Mesendoderm (in vitro differentiated cells): ENCODE data around the gene SRGAP2B.
"Not testable (repeated sequence)": the region's sequence is repeated elsewhere in the genome, so short reads cannot be mapped to it uniquely, and the experiment has no call there.

Experiments
- DNase-seq: peaks from one replicate; pipeline ENCODE4 v3.0.0; 2013
- H2AK5ac ChIP-seq: 2 replicates; pipeline ENCODE4 v1.6.1; 2013; ENCODE audit warnings: low read length, inconsistent platforms
- H2BK120ac ChIP-seq: 2 replicates; pipeline ENCODE4 v1.6.1; 2013; ENCODE audit warnings: low read depth, mild to moderate bottlenecking, low read length, moderate library complexity, mixed read lengths
- H2BK15ac ChIP-seq: replicated peaks from 2 replicates; pipeline ENCODE4 v1.6.1; 2013; ENCODE audit warnings: low read depth, mild to moderate bottlenecking, moderate library complexity
- H2BK5ac ChIP-seq: 2 replicates; pipeline ENCODE4 v1.6.1; 2013; ENCODE audit warnings: low read length, inconsistent platforms
- H3K18ac ChIP-seq: 2 replicates; pipeline ENCODE4 v1.6.1; 2013; ENCODE audit warnings: mild to moderate bottlenecking, low read length, mixed read lengths
- H3K23ac ChIP-seq: one replicate; pipeline ENCODE4 v1.6.1; 2013; ENCODE audit warnings: low read length
- H3K27ac ChIP-seq: 2 replicates; pipeline ENCODE4 v1.5.1; 2013; ENCODE audit warnings: low read depth, mild to moderate bottlenecking, inconsistent platforms, low read length, moderate library complexity
- H3K27me3 ChIP-seq: 2 replicates; pipeline ENCODE4 v1.6.1; 2013; ENCODE audit warnings: low read length, control low read depth, mild to moderate bottlenecking, inconsistent platforms; ENCODE audit not compliant: insufficient read depth, poor library complexity
- H3K36me3 ChIP-seq: 2 replicates; pipeline ENCODE4 v1.6.1; 2013; ENCODE audit warnings: low read length, inconsistent platforms; ENCODE audit not compliant: control insufficient read depth, insufficient read depth
- H3K4ac ChIP-seq: one replicate; pipeline ENCODE4 v1.6.1; 2013; ENCODE audit warnings: low read depth, mild to moderate bottlenecking, low read length, moderate library complexity
- H3K4me1 ChIP-seq: 2 replicates; pipeline ENCODE4 v1.6.1; 2013; ENCODE audit warnings: low read depth, low read length, inconsistent platforms; ENCODE audit not compliant: control insufficient read depth
- H3K4me2 ChIP-seq: 2 replicates; pipeline ENCODE4 v1.6.1; 2013; ENCODE audit warnings: low read length
- H3K4me3 ChIP-seq: 2 replicates; pipeline ENCODE4 v1.5.1; 2013; ENCODE audit warnings: mild to moderate bottlenecking, low read length
- H3K56ac ChIP-seq: one replicate; pipeline ENCODE4 v1.6.1; 2013; ENCODE audit warnings: low read length
- H3K79me1 ChIP-seq: 2 replicates; pipeline ENCODE4 v1.6.1; 2013; ENCODE audit warnings: low read length, inconsistent platforms
- H3K79me2 ChIP-seq: 2 replicates; pipeline ENCODE4 v1.6.1; 2013; ENCODE audit warnings: mild to moderate bottlenecking, low read length; ENCODE audit not compliant: control insufficient read depth, insufficient read depth
- H3K9ac ChIP-seq: 2 replicates; pipeline ENCODE4 v1.6.1; 2013; ENCODE audit warnings: low read length, inconsistent platforms
- H4K5ac ChIP-seq: one replicate; pipeline ENCODE4 v1.6.1; 2013; ENCODE audit warnings: low read length
- H4K8ac ChIP-seq: one replicate; pipeline ENCODE4 v1.6.1; 2013; ENCODE audit warnings: low read depth, mild to moderate bottlenecking, control low read depth, low read length, moderate library complexity
- WGBS: extraction: QIAGEN DNeasy Blood & Tissue Kit; methylation state at CpG from one replicate; pipeline ENCODE4 v1.1.7; 2013; ENCODE audit warnings: low lambda C conversion rate, missing lambda C conversion rate; ENCODE audit not compliant: insufficient coverage; ENCODE audit errors: extremely low coverage; 5-methylcytosine and 5-hydroxymethylcytosine counted together

The SRGAP2B gene

GRCh38 chr1:145079737-145080136 is 15.4 kb downstream of the SRGAP2B start:
- WGBS: no CpG with 5 or more reads among the region's 2 CpGs
- not testable (repeated sequence) for H3K4me1 ChIP-seq, DNase-seq

GRCh38 chr1:145078787-145079370 is 16.2 kb downstream of the SRGAP2B start:
- H3K4me1 ChIP-seq, H3K18ac ChIP-seq, H3K56ac ChIP-seq, H2BK15ac ChIP-seq, DNase-seq, H3K36me3 ChIP-seq, H2BK120ac ChIP-seq, H3K4me3 ChIP-seq, H2AK5ac ChIP-seq, H3K9ac ChIP-seq, H3K27me3 ChIP-seq, H3K27ac ChIP-seq, H3K79me2 ChIP-seq, H3K4ac ChIP-seq, H3K4me2 ChIP-seq, H2BK5ac ChIP-seq, H4K8ac ChIP-seq, H3K23ac ChIP-seq, H3K79me1 ChIP-seq, H4K5ac ChIP-seq: not testable (repeated sequence)
- whole genome bisulfite sequencing: no CpG with 5 or more reads among the region's 5 CpGs

More at GRCh38 chr1:145079737-145080136, 15.4 kb downstream of the SRGAP2B start:
- H3K79me1 ChIP-seq, H3K56ac ChIP-seq, H2BK5ac ChIP-seq, H3K27ac ChIP-seq, H2AK5ac ChIP-seq, H4K5ac ChIP-seq, H3K79me2 ChIP-seq, H3K4ac ChIP-seq, H3K4me2 ChIP-seq, H4K8ac ChIP-seq, H3K27me3 ChIP-seq, H3K36me3 ChIP-seq, H2BK15ac ChIP-seq, H3K4me3 ChIP-seq, H3K23ac ChIP-seq, H2BK120ac ChIP-seq, H3K18ac ChIP-seq, H3K9ac ChIP-seq: not testable (repeated sequence)

GRCh38 chr1:145077872-145078786 is 17.0 kb downstream of the SRGAP2B start:
- not testable (repeated sequence) for H4K5ac ChIP-seq, H2BK15ac ChIP-seq, H3K4ac ChIP-seq, H3K18ac ChIP-seq, H3K79me2 ChIP-seq, H3K79me1 ChIP-seq, H3K4me1 ChIP-seq, H3K4me2 ChIP-seq, H4K8ac ChIP-seq, H3K23ac ChIP-seq, H3K9ac ChIP-seq, H2BK5ac ChIP-seq, H3K4me3 ChIP-seq, H2BK120ac ChIP-seq, H3K27ac ChIP-seq, H3K56ac ChIP-seq, H2AK5ac ChIP-seq, DNase-seq, H3K27me3 ChIP-seq, H3K36me3 ChIP-seq
- no CpG with 5 or more reads among the region's 11 CpGs for WGBS

- no CpG with 5 or more reads among the region's 3 CpGs for WGBS
- H2BK5ac ChIP-seq, H2AK5ac ChIP-seq, H4K8ac ChIP-seq, DNase-seq, H3K18ac ChIP-seq, H2BK15ac ChIP-seq, H3K27ac ChIP-seq, H3K4me3 ChIP-seq, H3K4me1 ChIP-seq, H3K4ac ChIP-seq, H3K79me2 ChIP-seq, H3K4me2 ChIP-seq, H3K27me3 ChIP-seq, H3K23ac ChIP-seq, H3K36me3 ChIP-seq, H3K9ac ChIP-seq, H2BK120ac ChIP-seq, H3K56ac ChIP-seq, H3K79me1 ChIP-seq, H4K5ac ChIP-seq: not testable (repeated sequence)
These were observed 18.3 kb downstream of the SRGAP2B start for GRCh38 chr1:145076877-145077276.

- not testable (repeated sequence) for DNase-seq, H3K79me1 ChIP-seq, H3K4me2 ChIP-seq, H3K23ac ChIP-seq, H2BK120ac ChIP-seq, H3K18ac ChIP-seq, H4K8ac ChIP-seq, H3K27me3 ChIP-seq, H2AK5ac ChIP-seq, H3K56ac ChIP-seq, H3K4me1 ChIP-seq, H2BK5ac ChIP-seq, H3K4ac ChIP-seq, H3K4me3 ChIP-seq, H3K79me2 ChIP-seq, H2BK15ac ChIP-seq, H4K5ac ChIP-seq, H3K36me3 ChIP-seq, H3K27ac ChIP-seq, H3K9ac ChIP-seq
- WGBS: no CpG with 5 or more reads among the region's 6 CpGs
These were observed 21.0 kb downstream of the SRGAP2B start for GRCh38 chr1:145074021-145074559.
